ENCODE measurements around the gene OR6B2.

The OR6B2 gene

GRCh38 chr2:240018071-240018750 lies 12.0 kb downstream of the OR6B2 start:
- no peak for TF ChIP-seq EZH2phosphoT487 (IDR thresholded peaks at IDR 0.05; ENCODE audit: low read depth)
- no peak for TF ChIP-seq CTCF (IDR thresholded peaks at IDR 0.05; ENCODE audit: low read depth, low read length)
- H4K20me1 ChIP-seq (ENCODE audit: insufficient read depth, low read length) = no peaks in the 10 kb centered on the region

DNA sequence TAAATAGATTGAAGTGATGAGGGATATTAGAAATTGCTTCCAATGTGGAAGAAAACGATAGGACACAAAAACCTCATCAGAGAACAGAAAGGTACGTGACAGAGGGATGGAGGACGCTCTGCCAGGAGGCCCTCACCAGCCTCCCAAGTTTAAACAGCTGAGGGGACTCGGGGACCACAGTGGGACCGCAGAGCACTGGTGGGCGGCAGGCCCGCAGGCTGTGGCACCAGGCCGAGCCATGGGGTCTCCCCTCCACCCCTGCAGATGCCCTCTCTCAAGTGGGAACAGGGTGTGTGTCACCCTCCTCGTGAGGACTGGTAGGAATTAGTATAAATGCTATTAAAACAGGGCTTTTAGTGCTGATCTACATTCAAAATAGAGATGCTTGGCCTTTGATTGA lies 15.9 kb downstream of the OR6B2 start:
- H3K27ac ChIP-seq (ENCODE audit: low read length) = no peak overlapping the region
- H3K9me3 ChIP-seq (ENCODE audit: insufficient read depth, low read length) = no peaks in the 10 kb centered on the region
- H3K4me3 ChIP-seq (ENCODE audit: low read length) = no peak overlapping the region
- H3K4me1 ChIP-seq (ENCODE audit: low read length) = no peaks in the 10 kb centered on the region; the same call in 1 of the 2 replicates
- no peaks in the 10 kb centered on the region for H3K27me3 ChIP-seq (ENCODE audit: low read depth, low read length)
- H3K36me3 ChIP-seq (replicated peaks; ENCODE audit: low read depth, low read length) = peaks cover 12% of the 10 kb centered on the region
- no peak overlapping the region for H3K9ac ChIP-seq (ENCODE audit: low read length)
- H4K20me1 ChIP-seq (ENCODE audit: insufficient read depth, low read length) = no peaks in the 10 kb centered on the region
- TF ChIP-seq CTCF (IDR thresholded peaks at IDR 0.05; ENCODE audit: low read depth, low read length) (no peak), EZH2phosphoT487 (IDR thresholded peaks at IDR 0.05; ENCODE audit: low read depth) (no peak)
- no peak overlapping the region for H3K4me2 ChIP-seq (ENCODE audit: low read length)
- H2AFZ ChIP-seq (ENCODE audit: low read depth, low read length) = no peak overlapping the region
- no peaks in the 10 kb centered on the region for H3K79me2 ChIP-seq (ENCODE audit: low read length)

More at GRCh38 chr2:240018071-240018750, 12.0 kb downstream of the OR6B2 start:
- Histone ChIP-seq H3K9ac (ENCODE audit: low read length) (no peak overlapping the region), H3K4me2 (ENCODE audit: low read length) (no peak overlapping the region), H3K36me3 (replicated peaks; ENCODE audit: low read depth, low read length) (peaks cover 8% of the 10 kb centered on the region), H2AFZ (ENCODE audit: low read depth, low read length) (no peak overlapping the region), H3K9me3 (ENCODE audit: insufficient read depth, low read length) (no peaks in the 10 kb centered on the region), H3K4me1 (ENCODE audit: low read length) (no peaks in the 10 kb centered on the region; the same call in 1 of the 2 replicates), H3K4me3 (ENCODE audit: low read length) (no peak overlapping the region), H3K79me2 (ENCODE audit: low read length) (peaks cover 21% of the 10 kb centered on the region), H3K27me3 (ENCODE audit: low read depth, low read length) (no peaks in the 10 kb centered on the region), H3K27ac (ENCODE audit: low read length) (no peak overlapping the region)

GRCh38 chr2:240013343-240013742 lies 16.9 kb downstream of the OR6B2 start:
- Histone ChIP-seq H3K9ac (ENCODE audit: low read length) (no peak overlapping the region), H3K27me3 (ENCODE audit: low read depth, low read length) (no peaks in the 10 kb centered on the region), H3K4me2 (ENCODE audit: low read length) (no peak overlapping the region), H3K4me1 (ENCODE audit: low read length) (no peaks in the 10 kb centered on the region; the same call in 1 of the 2 replicates), H3K9me3 (ENCODE audit: insufficient read depth, low read length) (no peaks in the 10 kb centered on the region), H3K36me3 (replicated peaks; ENCODE audit: low read depth, low read length) (peaks cover 15% of the 10 kb centered on the region), H2AFZ (ENCODE audit: low read depth, low read length) (no peak overlapping the region), H3K4me3 (ENCODE audit: low read length) (no peak overlapping the region), H4K20me1 (ENCODE audit: insufficient read depth, low read length) (no peaks in the 10 kb centered on the region), H3K27ac (ENCODE audit: low read length) (no peak overlapping the region), H3K79me2 (ENCODE audit: low read length) (no peaks in the 10 kb centered on the region)
- TF ChIP-seq CTCF (IDR thresholded peaks at IDR 0.05; ENCODE audit: low read depth, low read length) (no peak), EZH2phosphoT487 (IDR thresholded peaks at IDR 0.05; ENCODE audit: low read depth) (no peak)

- Histone ChIP-seq H3K27ac (ENCODE audit: low read length) (no peak overlapping the region), H2AFZ (ENCODE audit: low read depth, low read length) (no peak overlapping the region), H3K4me1 (ENCODE audit: low read length) (no peaks in the 10 kb centered on the region), H3K4me3 (ENCODE audit: low read length) (no peak overlapping the region), H3K27me3 (ENCODE audit: low read depth, low read length) (no peaks in the 10 kb centered on the region), H3K9ac (ENCODE audit: low read length) (no peak overlapping the region), H3K79me2 (ENCODE audit: low read length) (no peaks in the 10 kb centered on the region), H3K4me2 (ENCODE audit: low read length) (no peak overlapping the region), H3K9me3 (ENCODE audit: insufficient read depth, low read length) (no peaks in the 10 kb centered on the region), H4K20me1 (ENCODE audit: insufficient read depth, low read length) (no peaks in the 10 kb centered on the region), H3K36me3 (replicated peaks; ENCODE audit: low read depth, low read length) (peaks cover 9% of the 10 kb centered on the region)
- TF ChIP-seq CTCF (IDR thresholded peaks at IDR 0.05; ENCODE audit: low read depth, low read length) = no peak
- TF ChIP-seq EZH2phosphoT487 (IDR thresholded peaks at IDR 0.05; ENCODE audit: low read depth) = no peak
Measured at GRCh38 chr2:240002983-240003382, 27.2 kb downstream of the OR6B2 start.

Measured in OCI-LY3 (cell line).